ENCODE data around the gene KHSRP.

Gene KHSRP

GRCh38 chr19:6424195-6424938, at the start of gene KHSRP:
Gene KHSRP (minus strand): TSS chr19:6424811. CDS start chr19:6424701, 110 bp downstream.
- peak within 1 kb of the TSS; percentile 90 for H3K4me3 ChIP-seq (ENCODE audit: low read depth, low read length)
- no peak for DNase-seq (ENCODE audit: low read depth, low spot score)
- ChIA-PET POLR2A (interaction anchor here (0.5 to 1.1 kb wide), 5 partner anchors 52 to 444 kb away, joined by 3 to 6 read pairs (median 3); partner anchors contain the start of genes GPR108 and TNFSF9), CTCF (no interaction called here)
- TF ChIP-seq CTCF (IDR thresholded peaks at IDR 0.05; ENCODE audit: insufficient read depth, low read length, missing control alignments) = no peak

- TF ChIP-seq CTCF (IDR thresholded peaks at IDR 0.05; ENCODE audit: insufficient read depth, low read length, missing control alignments) = no peak
- POLR2A ChIA-PET = no interaction called here
- no peak overlapping the region for H3K4me3 ChIP-seq (ENCODE audit: low read depth, low read length)
- DNase-seq (ENCODE audit: low read depth, low spot score) = no peak
- CTCF ChIA-PET = no interaction called here
These were observed 49.0 kb upstream of the KHSRP start for GRCh38 chr19:6473647-6474046.

GRCh38 chr19:6472713-6473112, 48.1 kb upstream of the KHSRP start:
- ChIA-PET CTCF (no interaction called here), POLR2A (no interaction called here)
- no peak for TF ChIP-seq CTCF (IDR thresholded peaks at IDR 0.05; ENCODE audit: insufficient read depth, low read length, missing control alignments)
- DNase-seq (ENCODE audit: low read depth, low spot score) = no peak
- H3K4me3 ChIP-seq (ENCODE audit: low read depth, low read length) = no peak overlapping the region

- CTCF ChIA-PET = interaction anchor here (1.2 kb wide), 1 partner anchor 11 kb away, joined by 6 read pairs; the partner anchor contains the start of gene DENND1C
- TF ChIP-seq CTCF (IDR thresholded peaks at IDR 0.05; ENCODE audit: insufficient read depth, low read length, missing control alignments) = no peak
- POLR2A ChIA-PET = no interaction called here
- no peak for DNase-seq (ENCODE audit: low read depth, low spot score)
- H3K4me3 ChIP-seq (ENCODE audit: low read depth, low read length) = no peak overlapping the region
These were observed 46.5 kb upstream of the KHSRP start for GRCh38 chr19:6471076-6471475.

- POLR2A ChIA-PET = no interaction called here
- no peak for DNase-seq (ENCODE audit: low read depth, low spot score)
- CTCF ChIA-PET = no interaction called here
These were observed 45.6 kb upstream of the KHSRP start for GRCh38 chr19:6470173-6470572.

GRCh38 chr19:6467384-6467783, 42.8 kb upstream of the KHSRP start:
- CTCF ChIA-PET = no interaction called here
- POLR2A ChIA-PET = no interaction called here
- no peak for DNase-seq (ENCODE audit: low read depth, low spot score)
- no peak for TF ChIP-seq CTCF (IDR thresholded peaks at IDR 0.05; ENCODE audit: insufficient read depth, low read length, missing control alignments)
- H3K4me3 ChIP-seq (ENCODE audit: low read depth, low read length) = no peak overlapping the region

More at GRCh38 chr19:6470173-6470572, 45.6 kb upstream of the KHSRP start:
- no peak for TF ChIP-seq CTCF (IDR thresholded peaks at IDR 0.05; ENCODE audit: insufficient read depth, low read length, missing control alignments)
- no peak overlapping the region for H3K4me3 ChIP-seq (ENCODE audit: low read depth, low read length)
